Measurements from ENCODE around the gene CCDC178.

DNA sequence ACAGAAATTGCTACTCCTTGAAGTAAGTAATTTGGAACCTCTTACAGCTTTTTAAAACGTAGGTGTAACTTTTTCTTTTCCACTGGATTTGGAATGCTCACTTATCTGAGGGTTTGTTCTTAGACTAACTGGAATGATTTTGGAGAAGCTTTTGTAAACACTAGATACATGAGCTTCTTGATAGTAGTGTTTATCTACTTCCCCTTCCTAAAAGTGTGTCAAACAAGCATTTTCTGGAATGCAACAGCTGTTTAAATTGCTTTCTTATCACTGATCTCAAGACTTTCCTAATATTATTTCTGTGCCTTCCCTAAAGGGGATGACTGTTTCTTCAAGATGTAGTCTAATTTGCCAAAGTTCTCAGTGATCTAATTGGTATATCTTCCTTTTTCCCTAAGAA is 282.6 kb downstream of the CCDC178 start:
- TF ChIP-seq, protein P1, sequence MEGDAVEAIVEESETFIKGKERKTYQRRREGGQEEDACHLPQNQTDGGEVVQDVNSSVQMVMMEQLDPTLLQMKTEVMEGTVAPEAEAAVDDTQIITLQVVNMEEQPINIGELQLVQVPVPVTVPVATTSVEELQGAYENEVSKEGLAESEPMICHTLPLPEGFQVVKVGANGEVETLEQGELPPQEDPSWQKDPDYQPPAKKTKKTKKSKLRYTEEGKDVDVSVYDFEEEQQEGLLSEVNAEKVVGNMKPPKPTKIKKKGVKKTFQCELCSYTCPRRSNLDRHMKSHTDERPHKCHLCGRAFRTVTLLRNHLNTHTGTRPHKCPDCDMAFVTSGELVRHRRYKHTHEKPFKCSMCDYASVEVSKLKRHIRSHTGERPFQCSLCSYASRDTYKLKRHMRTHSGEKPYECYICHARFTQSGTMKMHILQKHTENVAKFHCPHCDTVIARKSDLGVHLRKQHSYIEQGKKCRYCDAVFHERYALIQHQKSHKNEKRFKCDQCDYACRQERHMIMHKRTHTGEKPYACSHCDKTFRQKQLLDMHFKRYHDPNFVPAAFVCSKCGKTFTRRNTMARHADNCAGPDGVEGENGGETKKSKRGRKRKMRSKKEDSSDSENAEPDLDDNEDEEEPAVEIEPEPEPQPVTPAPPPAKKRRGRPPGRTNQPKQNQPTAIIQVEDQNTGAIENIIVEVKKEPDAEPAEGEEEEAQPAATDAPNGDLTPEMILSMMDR (IDR thresholded peaks at IDR 0.05; ENCODE audit: insufficient read depth, low read length, poor library complexity, severe bottlenecking) = no peak
- TF ChIP-seq EZH2phosphoT487 (conservative IDR thresholded peaks at IDR 0.05; ENCODE audit: low read length) = no peak

Measured in SU-DHL-6 (cell line).